HepG2 (cell line): ENCODE data around the gene HSPA1A. TPM values are rescaled to one million over a fixed set of nuclear protein-coding genes. Genes with fewer than 3 reads are reported as not detected.

Source experiments
- ATAD3A ChIP-seq: sonication (generic); formaldehyde crosslinking; IDR thresholded peaks from 2 replicates; pipeline ENCODE4 v1.4.0; 2020; ENCODE audit warnings: missing genetic modification reagents
- BRCA1 ChIP-seq: sonication (generic); formaldehyde crosslinking; IDR thresholded peaks from 2 replicates; pipeline ENCODE4 v1.4.0; 2020; ENCODE audit warnings: missing genetic modification reagents
- DMAP1 ChIP-seq: IDR thresholded peaks from 2 replicates; pipeline ENCODE4 v1.6.1; 2016
- FOXJ3 ChIP-seq: sonication (generic); formaldehyde crosslinking; IDR thresholded peaks from 2 replicates; pipeline ENCODE4 v1.4.0; 2020; ENCODE audit warnings: missing genetic modification reagents, mild to moderate bottlenecking, borderline replicate concordance
- HDAC6 ChIP-seq: fragments of 200-600 bp; sonication (generic); IDR thresholded peaks from 2 replicates; pipeline ENCODE4 v1.7.0; 2017; ENCODE audit warnings: mild to moderate bottlenecking, antibody characterized with exemption, low read length, low read depth
- KDM4B ChIP-seq: sonication (generic); formaldehyde crosslinking; IDR thresholded peaks from 2 replicates; pipeline ENCODE4 v1.4.0; 2020; ENCODE audit warnings: missing genetic modification reagents
- MED1 ChIP-seq: sonication (generic); formaldehyde crosslinking; IDR thresholded peaks from 2 replicates; pipeline ENCODE4 v1.4.0; 2020; ENCODE audit warnings: missing genetic modification reagents
- NKX3-1 ChIP-seq: sonication (generic); formaldehyde crosslinking; IDR thresholded peaks from 2 replicates; pipeline ENCODE4 v1.5.0; 2020; ENCODE audit warnings: missing genetic modification reagents
- NR3C1 ChIP-seq: sonication (generic); formaldehyde crosslinking; IDR thresholded peaks from 2 replicates; pipeline ENCODE4 v1.4.0; 2020; ENCODE audit warnings: missing genetic modification reagents
- PBX3 ChIP-seq: sonication (generic); formaldehyde crosslinking; IDR thresholded peaks from 2 replicates; pipeline ENCODE4 v1.8.1; 2023; ENCODE audit warnings: missing genetic modification reagents, inconsistent platforms, borderline replicate concordance
- POLR2AphosphoS5 ChIP-seq: IDR thresholded peaks from 2 replicates; pipeline ENCODE4 v1.6.1; 2012; ENCODE audit warnings: low read depth, low read length
- RARA ChIP-seq: IDR thresholded peaks from 2 replicates; pipeline ENCODE4 v1.6.1; 2016; ENCODE audit warnings: missing genetic modification reagents, missing compliant biosample characterization
- RFX5 ChIP-seq: IDR thresholded peaks from 2 replicates; pipeline ENCODE4 v1.6.1; 2011; ENCODE audit warnings: low read depth, low read length, improper control_type of control experiment
- TAF15 ChIP-seq: fragments of 200-400 bp; formaldehyde crosslinking; IDR thresholded peaks from one replicate; pipeline ENCODE4 v1.6.1; 2018; ENCODE audit warnings: mild to moderate bottlenecking, low read depth, low read length; ENCODE audit not compliant: poor library complexity, severe bottlenecking
- TBX2 ChIP-seq: sonication (generic); formaldehyde crosslinking; IDR thresholded peaks from 2 replicates; pipeline ENCODE4 v1.5.0; 2020; ENCODE audit warnings: missing genetic modification reagents, mild to moderate bottlenecking, borderline replicate concordance
- THAP9 ChIP-seq: sonication (generic); formaldehyde crosslinking; IDR thresholded peaks from 2 replicates; pipeline ENCODE4; 2020; ENCODE audit warnings: missing genetic modification reagents, mild to moderate bottlenecking, borderline replicate concordance
- ZFP82 ChIP-seq: sonication (generic); formaldehyde crosslinking; IDR thresholded peaks from 2 replicates; pipeline ENCODE4 v1.5.1; 2020; ENCODE audit warnings: mild to moderate bottlenecking, missing genetic modification reagents, borderline replicate concordance
- ZHX1 ChIP-seq: sonication (generic); formaldehyde crosslinking; IDR thresholded peaks from 2 replicates; pipeline ENCODE4 v1.8.1; 2022; ENCODE audit warnings: low read depth, mild to moderate bottlenecking, missing genetic modification reagents
- ZKSCAN5 ChIP-seq: sonication (generic); formaldehyde crosslinking; IDR thresholded peaks from 2 replicates; pipeline ENCODE4 v1.5.1; 2020; ENCODE audit warnings: mild to moderate bottlenecking, missing genetic modification reagents
- ZMAT3 ChIP-seq: sonication (generic); formaldehyde crosslinking; conservative IDR thresholded peaks from 2 replicates; pipeline ENCODE4 v1.7.0; 2021; ENCODE audit warnings: missing genetic modification reagents
- ZNF232 ChIP-seq: sonication (generic); formaldehyde crosslinking; IDR thresholded peaks from 2 replicates; pipeline ENCODE4 v1.4.0; 2020; ENCODE audit warnings: missing genetic modification reagents, borderline replicate concordance
- ZNF672 ChIP-seq: sonication (generic); formaldehyde crosslinking; IDR thresholded peaks from 2 replicates; pipeline ENCODE4 v1.8.1; 2022; ENCODE audit warnings: missing genetic modification reagents
- ZNF713 ChIP-seq: sonication (generic); formaldehyde crosslinking; IDR thresholded peaks from 2 replicates; pipeline ENCODE4 v1.4.0; 2020; ENCODE audit warnings: mild to moderate bottlenecking, missing genetic modification reagents
- ZNF720 ChIP-seq: sonication (generic); formaldehyde crosslinking; IDR thresholded peaks from 2 replicates; pipeline ENCODE4 v1.4.0; 2020; ENCODE audit warnings: missing genetic modification reagents
- ZNF776 ChIP-seq: sonication (generic); formaldehyde crosslinking; IDR thresholded peaks from 2 replicates; pipeline ENCODE4 v1.4.0; 2020; ENCODE audit warnings: mild to moderate bottlenecking, missing genetic modification reagents
- ZNF879 ChIP-seq: sonication (generic); formaldehyde crosslinking; IDR thresholded peaks from 2 replicates; pipeline ENCODE4 v1.8.1; 2023; ENCODE audit warnings: missing genetic modification reagents
- polyA plus RNA-seq, 8 experiments: library from polyadenylated mRNA; depleted of rRNA in 3 of 8; stranded (reverse) in 7 of 8; unstranded in 1 of 8; fragments of >200 nt; fragmentation: Illumina TruSeq in 4 of 8; extraction: Trizol in 4 of 8; gene quantifications; 2 replicates each; pipeline versions ENCODE4 v1.2.1 to v1.2.3, GENCODE V29; 2011 to 2016; ENCODE audit warnings: low read depth in 4 of 8, missing spikeins in 1 of 8, mixed read lengths in 1 of 8; ENCODE audit not compliant: insufficient read depth in 1 of 8
- total RNA-seq, 5 experiments: library from RNA; depleted of rRNA; stranded (reverse); fragments of >200 nt; fragmentation: Illumina TruSeq; extraction: Trizol; gene quantifications; 2 replicates each; pipeline ENCODE4 v1.2.3, GENCODE V29; 2016; ENCODE audit warnings: low read depth in 1 of 5

HSPA1A gene
- total and polyA plus RNA-seq, 2 of the 13 experiments (the other 11 are each of a cell fraction or from before 2014, with no cell fraction given): 44.5 to 85.0 TPM

- TF ChIP-seq FOXJ3 (CRISPR knock-in tag): no peak; the same call in 1 of the 2 replicates
- no peak for TF ChIP-seq ZNF776 (CRISPR knock-in tag)
- 0 out of 2 replicates have a peak, but pooled peaks have one; percentile 34 for TF ChIP-seq ZMAT3 (CRISPR knock-in tag)
- TF ChIP-seq ZHX1 (CRISPR knock-in tag): no peak; the same call in 1 of the 2 replicates
- TF ChIP-seq ATAD3A (CRISPR knock-in tag): no peak
- 0 out of 2 replicates have a peak, but pooled peaks have one; percentile 30 for TF ChIP-seq ZNF713 (CRISPR knock-in tag)
- TF ChIP-seq TAF15: peak; percentile 64
- no peak for TF ChIP-seq PBX3 (CRISPR knock-in tag)
- TF ChIP-seq POLR2AphosphoS5: no peak
- TF ChIP-seq ZFP82 (CRISPR knock-in tag): peak; percentile 91
- no peak for TF ChIP-seq RFX5
- TF ChIP-seq ZKSCAN5 (CRISPR knock-in tag): no peak
- TF ChIP-seq ZNF720 (CRISPR knock-in tag): no peak
- peak; percentile 89 for TF ChIP-seq BRCA1 (CRISPR knock-in tag)
- TF ChIP-seq TBX2 (CRISPR knock-in tag): peak; percentile 80
- peak; percentile 87; the same call in 1 of the 2 replicates for TF ChIP-seq ZNF672 (CRISPR knock-in tag)
- TF ChIP-seq ZNF232: peak; percentile 13; the same call in 1 of the 2 replicates
- TF ChIP-seq RARA (CRISPR knock-in tag): peak; percentile 6; the same call in 1 of the 2 replicates
- TF ChIP-seq NR3C1 (CRISPR knock-in tag): no peak
- TF ChIP-seq NKX3-1 (CRISPR knock-in tag): no peak
- no peak; the same call in 1 of the 2 replicates for TF ChIP-seq KDM4B (CRISPR knock-in tag)
- no peak; the same call in 1 of the 2 replicates for TF ChIP-seq THAP9 (CRISPR knock-in tag)
- TF ChIP-seq DMAP1 (CRISPR knock-in tag): peak; percentile 96
- TF ChIP-seq MED1: peak; percentile 83
- TF ChIP-seq HDAC6: no peak
- TF ChIP-seq ZNF879 (CRISPR knock-in tag): no peak
These were observed 19.6 kb upstream of the HSPA1A start, which contains the start of gene VARS1 (continued) for GRCh38 chr6:31795616-31796298.
